Measurements from ENCODE around the gene GABBR2.

The GABBR2 gene

GRCh38 chr9:98637381-98637780, 71.4 kb downstream of the GABBR2 start:
- TF ChIP-seq CTCF (IDR thresholded peaks at IDR 0.05; ENCODE audit: control insufficient read depth, extremely low read depth, insufficient read depth) = no peak
- DNase-seq (ENCODE audit: low read depth) = no peak
- no peak overlapping the region for H3K4me3 ChIP-seq (ENCODE audit: low read depth, low read length)

- H3K4me3 ChIP-seq (ENCODE audit: low read depth, low read length) = no peak overlapping the region
- DNase-seq (ENCODE audit: low read depth) = no peak
- no peak for TF ChIP-seq CTCF (IDR thresholded peaks at IDR 0.05; ENCODE audit: control insufficient read depth, extremely low read depth, insufficient read depth)
These were observed 73.4 kb downstream of the GABBR2 start for GRCh38 chr9:98635374-98635773.

- no peak for DNase-seq (ENCODE audit: low read depth)
- no peak for TF ChIP-seq CTCF (IDR thresholded peaks at IDR 0.05; ENCODE audit: control insufficient read depth, extremely low read depth, insufficient read depth)
- no peak overlapping the region for H3K4me3 ChIP-seq (ENCODE audit: low read depth, low read length)
These were observed 73.9 kb downstream of the GABBR2 start for GRCh38 chr9:98634685-98635336.

GRCh38 chr9:98632839-98633238, 75.9 kb downstream of the GABBR2 start:
- no peak for TF ChIP-seq CTCF (IDR thresholded peaks at IDR 0.05; ENCODE audit: control insufficient read depth, extremely low read depth, insufficient read depth)
- no peak overlapping the region for H3K4me3 ChIP-seq (ENCODE audit: low read depth, low read length)
- DNase-seq (ENCODE audit: low read depth) = no peak

- TF ChIP-seq CTCF (IDR thresholded peaks at IDR 0.05; ENCODE audit: control insufficient read depth, extremely low read depth, insufficient read depth) = no peak
- no peak overlapping the region for H3K4me3 ChIP-seq (ENCODE audit: low read depth, low read length)
- no peak for DNase-seq (ENCODE audit: low read depth)
These were observed 81.4 kb downstream of the GABBR2 start for GRCh38 chr9:98627296-98627695.

- no peak overlapping the region for H3K4me3 ChIP-seq (ENCODE audit: low read depth, low read length)
- TF ChIP-seq CTCF (IDR thresholded peaks at IDR 0.05; ENCODE audit: control insufficient read depth, extremely low read depth, insufficient read depth) = no peak
- DNase-seq (ENCODE audit: low read depth) = no peak
These were observed 83.0 kb downstream of the GABBR2 start for GRCh38 chr9:98625728-98626127.

GRCh38 chr9:98619788-98620187, 88.9 kb downstream of the GABBR2 start:
- H3K4me3 ChIP-seq (ENCODE audit: low read depth, low read length) = no peak overlapping the region
- TF ChIP-seq CTCF (IDR thresholded peaks at IDR 0.05; ENCODE audit: control insufficient read depth, extremely low read depth, insufficient read depth) = no peak
- DNase-seq (ENCODE audit: low read depth) = no peak

Measured in LNCaP clone FGC (cell line).